ENCODE measurements around the gene UPP1. TPM values are rescaled to one million over a fixed set of nuclear protein-coding genes. Genes with fewer than 3 reads are reported as not detected.

The UPP1 gene
- total and polyA plus RNA-seq, 2 of the 13 experiments (the other 11 are each of a cell fraction or from before 2014, with no cell fraction given) = 5.7 to 9.8 TPM

- TF ChIP-seq SOX6 (IDR thresholded peaks at IDR 0.05) = no peak
- 0 out of 2 replicates have a peak, but pooled peaks have one; percentile 5 for TF ChIP-seq SOX6 (CRISPR knock-in tag; IDR thresholded peaks at IDR 0.05)
- TF ChIP-seq, protein P1, sequence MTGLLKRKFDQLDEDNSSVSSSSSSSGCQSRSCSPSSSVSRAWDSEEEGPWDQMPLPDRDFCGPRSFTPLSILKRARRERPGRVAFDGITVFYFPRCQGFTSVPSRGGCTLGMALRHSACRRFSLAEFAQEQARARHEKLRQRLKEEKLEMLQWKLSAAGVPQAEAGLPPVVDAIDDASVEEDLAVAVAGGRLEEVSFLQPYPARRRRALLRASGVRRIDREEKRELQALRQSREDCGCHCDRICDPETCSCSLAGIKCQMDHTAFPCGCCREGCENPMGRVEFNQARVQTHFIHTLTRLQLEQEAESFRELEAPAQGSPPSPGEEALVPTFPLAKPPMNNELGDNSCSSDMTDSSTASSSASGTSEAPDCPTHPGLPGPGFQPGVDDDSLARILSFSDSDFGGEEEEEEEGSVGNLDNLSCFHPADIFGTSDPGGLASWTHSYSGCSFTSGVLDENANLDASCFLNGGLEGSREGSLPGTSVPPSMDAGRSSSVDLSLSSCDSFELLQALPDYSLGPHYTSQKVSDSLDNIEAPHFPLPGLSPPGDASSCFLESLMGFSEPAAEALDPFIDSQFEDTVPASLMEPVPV (CRISPR knock-in tag; IDR thresholded peaks at IDR 0.05) = 0 out of 2 replicates have a peak, but pooled peaks have one; percentile 29
- TF ChIP-seq ZBTB8A (CRISPR knock-in tag; IDR thresholded peaks at IDR 0.05; ENCODE audit: borderline replicate concordance, low read depth) = no peak
- TF ChIP-seq NFIC (IDR thresholded peaks at IDR 0.05; ENCODE audit: low read length) = no peak
- TF ChIP-seq CCDC6 (CRISPR knock-in tag; IDR thresholded peaks at IDR 0.05) = peak; percentile 74
- 0 out of 2 replicates have a peak, but pooled peaks have one; percentile 73 for TF ChIP-seq CENPBD1 (CRISPR knock-in tag; IDR thresholded peaks at IDR 0.05; ENCODE audit: borderline replicate concordance, low read depth)
- peak; percentile 5; the same call in 1 of the 2 replicates for TF ChIP-seq MXD4 (CRISPR knock-in tag; IDR thresholded peaks at IDR 0.05)
- 0 out of 2 replicates have a peak, but pooled peaks have one; percentile 39 for TF ChIP-seq ZSCAN20 (CRISPR knock-in tag; IDR thresholded peaks at IDR 0.05; ENCODE audit: borderline replicate concordance)
- TF ChIP-seq, protein P2, sequence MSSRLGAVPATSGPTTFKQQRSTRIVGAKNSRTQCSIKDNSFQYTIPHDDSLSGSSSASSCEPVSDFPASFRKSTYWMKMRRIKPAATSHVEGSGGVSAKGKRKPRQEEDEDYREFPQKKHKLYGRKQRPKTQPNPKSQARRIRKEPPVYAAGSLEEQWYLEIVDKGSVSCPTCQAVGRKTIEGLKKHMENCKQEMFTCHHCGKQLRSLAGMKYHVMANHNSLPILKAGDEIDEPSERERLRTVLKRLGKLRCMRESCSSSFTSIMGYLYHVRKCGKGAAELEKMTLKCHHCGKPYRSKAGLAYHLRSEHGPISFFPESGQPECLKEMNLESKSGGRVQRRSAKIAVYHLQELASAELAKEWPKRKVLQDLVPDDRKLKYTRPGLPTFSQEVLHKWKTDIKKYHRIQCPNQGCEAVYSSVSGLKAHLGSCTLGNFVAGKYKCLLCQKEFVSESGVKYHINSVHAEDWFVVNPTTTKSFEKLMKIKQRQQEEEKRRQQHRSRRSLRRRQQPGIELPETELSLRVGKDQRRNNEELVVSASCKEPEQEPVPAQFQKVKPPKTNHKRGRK (CRISPR knock-in tag; IDR thresholded peaks at IDR 0.05) = no peak
- TF ChIP-seq ZKSCAN1 (IDR thresholded peaks at IDR 0.05; ENCODE audit: low read length) = no peak
- TF ChIP-seq ZNF557 (CRISPR knock-in tag; IDR thresholded peaks at IDR 0.05) = peak; percentile 51; the same call in 1 of the 2 replicates
- TF ChIP-seq, protein P3, sequence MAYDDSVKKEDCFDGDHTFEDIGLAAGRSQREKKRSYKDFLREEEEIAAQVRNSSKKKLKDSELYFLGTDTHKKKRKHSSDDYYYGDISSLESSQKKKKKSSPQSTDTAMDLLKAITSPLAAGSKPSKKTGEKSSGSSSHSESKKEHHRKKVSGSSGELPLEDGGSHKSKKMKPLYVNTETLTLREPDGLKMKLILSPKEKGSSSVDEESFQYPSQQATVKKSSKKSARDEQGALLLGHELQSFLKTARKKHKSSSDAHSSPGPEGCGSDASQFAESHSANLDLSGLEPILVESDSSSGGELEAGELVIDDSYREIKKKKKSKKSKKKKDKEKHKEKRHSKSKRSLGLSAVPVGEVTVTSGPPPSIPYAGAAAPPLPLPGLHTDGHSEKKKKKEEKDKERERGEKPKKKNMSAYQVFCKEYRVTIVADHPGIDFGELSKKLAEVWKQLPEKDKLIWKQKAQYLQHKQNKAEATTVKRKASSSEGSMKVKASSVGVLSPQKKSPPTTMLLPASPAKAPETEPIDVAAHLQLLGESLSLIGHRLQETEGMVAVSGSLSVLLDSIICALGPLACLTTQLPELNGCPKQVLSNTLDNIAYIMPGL (CRISPR knock-in tag; IDR thresholded peaks at IDR 0.05; ENCODE audit: borderline replicate concordance in 1 of 2, low read depth in 1 of 2) = peak in 1 of 2 experiments; percentile 9; a peak in 1 of 4 replicates
- TF ChIP-seq, protein P4, sequence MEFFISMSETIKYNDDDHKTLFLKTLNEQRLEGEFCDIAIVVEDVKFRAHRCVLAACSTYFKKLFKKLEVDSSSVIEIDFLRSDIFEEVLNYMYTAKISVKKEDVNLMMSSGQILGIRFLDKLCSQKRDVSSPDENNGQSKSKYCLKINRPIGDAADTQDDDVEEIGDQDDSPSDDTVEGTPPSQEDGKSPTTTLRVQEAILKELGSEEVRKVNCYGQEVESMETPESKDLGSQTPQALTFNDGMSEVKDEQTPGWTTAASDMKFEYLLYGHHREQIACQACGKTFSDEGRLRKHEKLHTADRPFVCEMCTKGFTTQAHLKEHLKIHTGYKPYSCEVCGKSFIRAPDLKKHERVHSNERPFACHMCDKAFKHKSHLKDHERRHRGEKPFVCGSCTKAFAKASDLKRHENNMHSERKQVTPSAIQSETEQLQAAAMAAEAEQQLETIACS (CRISPR knock-in tag; IDR thresholded peaks at IDR 0.05) = peak; percentile 34; the same call in 1 of the 2 replicates
- TF ChIP-seq RNF2 (conservative IDR thresholded peaks at IDR 0.05; ENCODE audit: low read depth) = 0 out of 2 replicates have a peak, but pooled peaks have one; percentile 16
- TF ChIP-seq TFDP2 (CRISPR knock-in tag; IDR thresholded peaks at IDR 0.05) = peak; percentile 33; the same call in 1 of the 2 replicates
Observed at GRCh38 chr7:48089046-48090003, at the start of gene UPP1 (continued).

Measured in HepG2 (cell line).